ENCODE data around the gene ARFIP1. TPM values are rescaled to one million over a fixed set of nuclear protein-coding genes. Genes with fewer than 3 reads are reported as not detected.

The ARFIP1 gene
- total RNA-seq, 3 donors from 2014 or later = 41.9 to 81.4 (median 50.1) TPM

DNA sequence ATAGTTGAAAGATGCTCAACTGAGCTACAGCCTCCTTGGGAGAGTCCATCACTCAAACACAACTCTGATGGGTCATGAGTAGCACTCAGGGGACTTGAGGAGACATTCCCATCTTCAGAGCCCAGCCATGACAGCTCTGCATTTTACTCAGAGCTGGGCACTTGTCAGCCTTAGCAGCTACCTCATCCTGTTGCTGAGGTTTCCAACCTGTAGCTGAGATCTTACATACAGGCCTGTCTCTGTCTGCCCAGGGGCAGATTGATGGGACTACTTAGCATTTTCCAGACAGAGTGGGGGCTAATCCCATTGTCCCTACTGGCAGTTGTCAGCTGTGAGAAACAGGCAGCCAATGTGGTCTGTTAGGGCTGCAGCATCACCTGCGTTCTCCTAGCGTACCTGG lies 159.9 kb downstream of the ARFIP1 start:
- TF ChIP-seq, protein P1, sequence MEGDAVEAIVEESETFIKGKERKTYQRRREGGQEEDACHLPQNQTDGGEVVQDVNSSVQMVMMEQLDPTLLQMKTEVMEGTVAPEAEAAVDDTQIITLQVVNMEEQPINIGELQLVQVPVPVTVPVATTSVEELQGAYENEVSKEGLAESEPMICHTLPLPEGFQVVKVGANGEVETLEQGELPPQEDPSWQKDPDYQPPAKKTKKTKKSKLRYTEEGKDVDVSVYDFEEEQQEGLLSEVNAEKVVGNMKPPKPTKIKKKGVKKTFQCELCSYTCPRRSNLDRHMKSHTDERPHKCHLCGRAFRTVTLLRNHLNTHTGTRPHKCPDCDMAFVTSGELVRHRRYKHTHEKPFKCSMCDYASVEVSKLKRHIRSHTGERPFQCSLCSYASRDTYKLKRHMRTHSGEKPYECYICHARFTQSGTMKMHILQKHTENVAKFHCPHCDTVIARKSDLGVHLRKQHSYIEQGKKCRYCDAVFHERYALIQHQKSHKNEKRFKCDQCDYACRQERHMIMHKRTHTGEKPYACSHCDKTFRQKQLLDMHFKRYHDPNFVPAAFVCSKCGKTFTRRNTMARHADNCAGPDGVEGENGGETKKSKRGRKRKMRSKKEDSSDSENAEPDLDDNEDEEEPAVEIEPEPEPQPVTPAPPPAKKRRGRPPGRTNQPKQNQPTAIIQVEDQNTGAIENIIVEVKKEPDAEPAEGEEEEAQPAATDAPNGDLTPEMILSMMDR (IDR thresholded peaks at IDR 0.05) = no peak
- H3K4me1 ChIP-seq (ENCODE audit: low read depth) = peaks cover 10% of the 10 kb centered on the region
- ATAC-seq (no peak), DNase-seq (no peak)
- H3K4me3 ChIP-seq = no peak overlapping the region
- no peaks in the 10 kb centered on the region for H3K36me3 ChIP-seq (ENCODE audit: low read depth)
- H3K9me3 ChIP-seq = no peaks in the 10 kb centered on the region
- intact Hi-C loops (cut with DNase I, micrococcal nuclease) = no loop called here

DNA sequence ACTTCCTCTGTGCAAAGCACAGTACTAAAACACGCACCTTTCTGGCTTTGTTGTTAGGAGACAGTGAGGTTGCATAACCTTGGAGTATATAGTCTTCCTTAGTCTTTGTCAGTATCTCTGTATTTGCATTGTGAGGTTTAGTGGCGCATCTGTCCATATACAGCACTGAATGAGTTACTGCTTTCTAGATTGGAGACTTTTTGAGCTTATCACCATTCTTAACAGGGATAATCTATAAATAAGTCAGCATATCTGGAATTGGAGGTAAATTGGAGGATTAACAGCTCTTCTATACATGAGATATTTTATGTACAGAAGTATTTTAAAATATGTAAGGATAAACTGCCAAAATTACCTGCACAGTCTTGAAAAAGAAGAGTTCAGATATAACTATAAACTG lies 160.7 kb downstream of the ARFIP1 start:
- Histone ChIP-seq H3K4me3 (no peak overlapping the region), H3K4me1 (ENCODE audit: low read depth) (peaks cover 18% of the 10 kb centered on the region), H3K36me3 (ENCODE audit: low read depth) (no peaks in the 10 kb centered on the region), H3K9me3 (no peaks in the 10 kb centered on the region)
- ATAC-seq (no peak), DNase-seq (no peak)
- TF ChIP-seq, protein P1 (IDR thresholded peaks at IDR 0.05) = no peak
- intact Hi-C loops (cut with DNase I, micrococcal nuclease) = no loop called here

DNA sequence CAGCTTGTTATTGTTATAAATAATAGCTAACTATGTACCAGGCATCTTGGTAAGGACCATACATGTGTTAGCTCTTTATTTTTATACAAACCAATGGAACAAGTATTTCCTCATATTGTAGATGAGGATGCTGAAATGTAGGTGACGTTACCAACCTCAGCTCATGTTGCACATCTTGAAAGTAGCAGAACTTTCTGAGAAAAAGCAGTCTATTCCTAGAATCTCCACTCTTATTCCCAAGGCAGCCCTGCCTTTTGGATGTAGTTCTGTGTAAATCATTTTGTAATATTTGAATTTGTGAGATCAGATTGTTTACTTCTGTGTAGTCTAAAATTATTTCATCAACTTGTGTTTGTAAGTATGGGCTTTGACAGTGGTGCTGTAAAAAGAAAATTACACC lies 161.7 kb downstream of the ARFIP1 start:
- Histone ChIP-seq H3K4me1 (ENCODE audit: low read depth) (peaks cover 18% of the 10 kb centered on the region), H3K9me3 (no peaks in the 10 kb centered on the region), H3K4me3 (no peak overlapping the region), H3K36me3 (ENCODE audit: low read depth) (no peaks in the 10 kb centered on the region)
- TF ChIP-seq, protein P1 (IDR thresholded peaks at IDR 0.05) = no peak
- intact Hi-C loops (cut with DNase I, micrococcal nuclease) = no loop called here
- DNase-seq (no peak), ATAC-seq (no peak)

DNA sequence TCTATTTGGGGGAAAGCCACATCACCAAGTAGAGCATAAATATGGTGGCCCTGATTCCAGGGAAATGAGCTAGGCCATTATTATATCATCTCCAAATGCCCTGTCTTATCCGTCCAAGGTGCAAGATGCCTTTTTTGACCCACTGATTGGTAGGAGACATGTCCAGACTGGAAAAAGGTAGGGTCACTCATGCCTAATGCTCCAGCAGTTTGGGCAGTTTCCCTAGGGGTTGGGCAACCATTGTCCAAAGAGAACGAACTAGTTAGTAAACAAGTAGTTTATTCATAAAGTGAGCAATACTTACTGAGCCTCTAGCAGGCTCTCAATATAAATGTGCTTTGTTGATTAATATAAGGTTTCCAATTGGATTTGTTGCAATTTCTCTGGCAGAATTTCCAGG lies 162.6 kb downstream of the ARFIP1 start:
- TF ChIP-seq, protein P1 (IDR thresholded peaks at IDR 0.05) = no peak
- peaks cover 18% of the 10 kb centered on the region for H3K4me1 ChIP-seq (ENCODE audit: low read depth)
- DNase-seq (no peak), ATAC-seq (no peak)
- H3K9me3 ChIP-seq = no peaks in the 10 kb centered on the region
- H3K4me3 ChIP-seq = no peak overlapping the region
- no peaks in the 10 kb centered on the region for H3K36me3 ChIP-seq (ENCODE audit: low read depth)
- intact Hi-C loops (cut with DNase I, micrococcal nuclease) = no loop called here

DNA sequence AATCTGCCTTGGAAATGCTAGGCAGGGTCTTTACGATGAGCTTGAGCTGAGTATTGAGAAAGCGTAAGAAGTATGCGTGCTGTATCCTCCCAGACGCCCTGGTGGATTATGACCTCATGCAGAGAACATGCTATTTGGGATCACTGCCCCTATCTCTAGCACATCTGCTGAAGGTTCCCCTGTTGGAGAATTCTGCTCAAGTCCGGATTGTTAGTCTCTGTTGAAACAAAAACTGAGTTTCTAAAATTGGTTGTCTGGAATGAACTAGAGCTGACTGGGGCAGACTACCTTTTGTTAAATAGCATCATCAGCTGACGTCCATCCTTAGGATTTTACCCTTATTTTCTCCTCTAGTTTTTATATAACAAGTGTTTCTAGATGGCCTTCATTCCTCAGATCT lies 163.9 kb downstream of the ARFIP1 start:
- no peak for DNase-seq
- peak; percentile 22 for ATAC-seq
- Histone ChIP-seq H3K4me3 (no peak overlapping the region), H3K4me1 (ENCODE audit: low read depth) (peaks cover 14% of the 10 kb centered on the region), H3K36me3 (ENCODE audit: low read depth) (no peaks in the 10 kb centered on the region), H3K9me3 (no peaks in the 10 kb centered on the region)
- intact Hi-C loops (cut with DNase I, micrococcal nuclease) = no loop called here
- TF ChIP-seq, protein P1 (IDR thresholded peaks at IDR 0.05) = no peak

DNA sequence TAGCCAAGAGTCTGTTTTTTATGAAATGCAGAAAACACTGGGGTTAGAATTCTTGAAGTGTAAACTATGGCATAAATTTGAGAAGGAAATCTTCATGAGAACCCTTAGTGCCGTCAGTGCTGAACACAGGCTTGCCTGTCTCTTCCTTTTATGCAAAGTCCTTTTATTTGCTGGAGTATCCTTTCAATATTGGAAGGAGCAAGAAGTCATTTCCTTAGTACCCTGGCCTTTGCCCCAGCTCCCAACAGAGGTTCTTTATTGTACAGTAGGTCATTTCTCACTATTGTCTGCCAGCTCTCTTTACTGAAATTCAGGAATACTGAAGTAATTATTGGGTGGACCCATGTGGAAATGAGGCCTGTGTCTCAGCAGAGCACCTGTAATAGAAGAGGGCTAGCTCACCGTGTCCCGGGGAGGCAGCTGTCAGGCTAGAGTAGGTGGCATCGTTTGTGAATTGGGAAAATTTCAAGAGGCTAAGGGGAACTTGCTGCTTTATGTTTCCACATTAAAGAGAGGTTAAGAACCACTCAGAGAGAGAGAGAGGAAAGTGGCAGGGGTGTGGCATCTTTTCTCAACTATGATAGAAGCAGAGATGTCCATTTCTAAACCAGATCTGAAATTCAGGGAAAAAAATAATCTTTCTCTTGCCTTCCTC lies 165.0 kb downstream of the ARFIP1 start:
- Histone ChIP-seq H3K9me3 (no peaks in the 10 kb centered on the region), H3K36me3 (ENCODE audit: low read depth) (no peaks in the 10 kb centered on the region), H3K4me3 (no peak overlapping the region), H3K4me1 (ENCODE audit: low read depth) (peaks cover 16% of the 10 kb centered on the region)
- intact Hi-C loops (cut with DNase I, micrococcal nuclease) = no loop called here
- peak in 1 of 3 donors; percentile 29 for DNase-seq
- TF ChIP-seq, protein P1 (IDR thresholded peaks at IDR 0.05) = no peak
- ATAC-seq = peak; percentile 87
